B cell (primary cell): Measurements from ENCODE around the gene NEUROG1. TPM values are rescaled to one million over a fixed set of nuclear protein-coding genes. Genes with fewer than 3 reads are reported as not detected.
A peak's percentile ranks its signal among the peaks of the same experiment; 100 is the strongest.

Experiments used
- ATAC-seq: fragments of 200-7000 bp; cut with Tn5 transposase; one replicate; pipeline ENCODE4 v1.10.0; 2021; ENCODE audit warnings: low read depth, mild to moderate bottlenecking, moderate number of reproducible peaks, moderate library complexity
- CTCF ChIA-PET: fragments of 350-600 bp; sonication (Branson Sonifier 250); formaldehyde crosslinking; loops from one replicate; lab custom pipeline; 2021; ENCODE audit warnings: antibody characterized with exemption, inconsistent platforms; lab: Charles Lee
- POLR2A ChIA-PET: fragments of 350-600 bp; sonication (Branson Sonifier 250); formaldehyde crosslinking; loops from one replicate; lab custom pipeline; 2021; ENCODE audit warnings: antibody characterized with exemption; lab: Charles Lee
- DNase-seq: peaks from one replicate; pipeline ENCODE4 v3.0.0; 2013
- H2AFZ ChIP-seq: 2 replicates; pipeline ENCODE4 v1.6.1; 2012; ENCODE audit warnings: mild to moderate bottlenecking, low read depth, low read length; ENCODE audit not compliant: insufficient read depth, poor library complexity, severe bottlenecking
- H3K27ac ChIP-seq, 2 donors: 1 replicate in 1 of 2; 2 replicates in 1 of 2; pipeline ENCODE4 v1.5.1; 2012 to 2013; ENCODE audit warnings: low read length in 2 of 2, mild to moderate bottlenecking in 2 of 2, moderate library complexity in 1 of 2
- H3K27me3 ChIP-seq, 4 experiments: fragments of 200-600 bp in 1 of 4; sonication (generic) in 1 of 4; replicated peaks in 1 of 4; 1 replicate in 2 of 4; 2 replicates in 2 of 4; pipeline versions ENCODE4 v1.6.1 to v1.7.0; 2013 to 2016; ENCODE audit warnings: low read length in 3 of 4, mild to moderate bottlenecking in 2 of 4, mixed read lengths in 1 of 4, moderate library complexity in 1 of 4; ENCODE audit not compliant: insufficient read depth in 4 of 4, control insufficient read depth in 3 of 4; ENCODE audit errors: control extremely low read depth in 1 of 4
- H3K36me3 ChIP-seq, 2 experiments: replicated peaks in 1 of 2; 1 replicate in 1 of 2; 2 replicates in 1 of 2; pipeline versions ENCODE4 v1.6.1 to v1.7.1; 2013; ENCODE audit warnings: low read length in 1 of 2; ENCODE audit not compliant: insufficient read depth in 2 of 2, control insufficient read depth in 1 of 2; ENCODE audit errors: control extremely low read depth in 1 of 2, extremely low read depth in 1 of 2
- H3K4me1 ChIP-seq, 2 donors: fragments of 200-600 bp in 1 of 2; sonication (generic) in 1 of 2; 1 replicate in 1 of 2; 2 replicates in 1 of 2; pipeline versions ENCODE4 v1.5.1 to v1.6.1; 2013 to 2017; ENCODE audit warnings: low read length in 2 of 2; ENCODE audit not compliant: control insufficient read depth in 2 of 2, insufficient read depth in 2 of 2
- H3K4me2 ChIP-seq: replicated peaks from 2 replicates; pipeline ENCODE3; 2012; ENCODE audit warnings: mild to moderate bottlenecking, low read depth, low read length; ENCODE audit not compliant: poor library complexity, severe bottlenecking
- H3K4me3 ChIP-seq, 5 experiments: fragments of 200-600 bp in 1 of 5; sonication (generic) in 1 of 5; 1 replicate in 3 of 5; 2 replicates in 2 of 5; pipeline versions ENCODE4 v1.5.1 to v1.7.0; 2011 to 2016; ENCODE audit warnings: low read length in 4 of 5, mild to moderate bottlenecking in 4 of 5, low read depth in 2 of 5, control low read depth in 1 of 5, moderate library complexity in 1 of 5; ENCODE audit not compliant: insufficient read depth in 1 of 5; ENCODE audit errors: control extremely low read depth in 1 of 5, extremely low read depth in 1 of 5
- H3K79me2 ChIP-seq: fragments of 200-600 bp; sonication (generic); one replicate; pipeline ENCODE4 v1.6.0; 2016; ENCODE audit warnings: low read length; ENCODE audit not compliant: control insufficient read depth, insufficient read depth
- H3K9ac ChIP-seq: fragments of 200-600 bp; sonication (generic); 2 replicates; pipeline ENCODE4 v1.6.1; 2017; ENCODE audit warnings: mild to moderate bottlenecking, low read length, moderate library complexity
- H3K9me3 ChIP-seq, 3 donors: one replicate each; pipeline versions ENCODE4 v1.6.1 to v1.7.1; 2013; ENCODE audit warnings: low read length in 2 of 3; ENCODE audit not compliant: control insufficient read depth in 2 of 3, insufficient read depth in 1 of 3; ENCODE audit errors: control extremely low read depth in 1 of 3
- H4K20me1 ChIP-seq: 2 replicates; pipeline ENCODE4 v1.6.0; 2012; ENCODE audit warnings: mild to moderate bottlenecking, low read length; ENCODE audit not compliant: insufficient read depth, control insufficient read depth, poor library complexity, severe bottlenecking
- H3K27ac Mint-ChIP-seq: one replicate; pipeline ENCODE4 v1.8.0; 2021; ENCODE audit warnings: mixed read lengths
- H3K27me3 Mint-ChIP-seq: one replicate; pipeline ENCODE4 v1.8.0; 2021; ENCODE audit warnings: mixed read lengths
- H3K4me1 Mint-ChIP-seq: one replicate; pipeline ENCODE4 v1.8.0; 2021; ENCODE audit warnings: mixed read lengths
- H3K4me3 Mint-ChIP-seq: one replicate; pipeline ENCODE4 v1.8.0; 2021; ENCODE audit warnings: mixed read lengths
- H3K9me3 Mint-ChIP-seq: one replicate; pipeline ENCODE4 v1.8.0; 2022; ENCODE audit warnings: mixed read lengths; ENCODE audit not compliant: insufficient read depth
- EZH2 ChIP-seq: IDR thresholded peaks from 2 replicates; pipeline ENCODE4 v1.6.1; 2012; ENCODE audit warnings: borderline replicate concordance, low read depth, mild to moderate bottlenecking, moderate library complexity, low read length; ENCODE audit not compliant: insufficient read depth, poor library complexity, severe bottlenecking
- WGBS: methylation state at CpG from one replicate; pipeline ENCODE4 v1.1.5; 2013; ENCODE audit warnings: missing lambda C conversion rate; ENCODE audit not compliant: insufficient coverage; 5-methylcytosine and 5-hydroxymethylcytosine counted together
- intact Hi-C: fragments of 100-400 bp; cut with micrococcal nuclease; formaldehyde crosslinking; loops from one replicate; pipeline ENCODE4 v1.10.0; 2022
- polyA plus RNA-seq: library from polyadenylated mRNA; depleted of rRNA; stranded (reverse); fragments of >200 nt; gene quantifications from 2 replicates; pipeline ENCODE4 v1.2.3, GENCODE V29; 2012
- total RNA-seq, 2 donors: library from RNA; stranded (reverse); fragments of 120-200 nt in 1 of 2; gene quantifications; 1 replicate in 1 of 2; 2 replicates in 1 of 2; pipeline versions ENCODE4 v1.2.3 to v1.2.4, GENCODE V29; 2013 to 2022
- TF ChIP-seq, protein P1 (sequence below): fragments of 200-600 bp; IDR thresholded peaks from one replicate; pipeline ENCODE4 v1.8.0; 2022; ENCODE audit warnings: antibody characterized with exemption, mild to moderate bottlenecking

NEUROG1 gene
- total and polyA plus RNA-seq, 2 donors (not counting 1 experiment from before 2014, with no cell fraction given): not detected

GRCh38 chr5:135543485-135544304 is 7.9 kb upstream of the NEUROG1 start:
- CTCF ChIA-PET: no interaction called here

More at GRCh38 chr5:135543485-135544304, 7.9 kb upstream of the NEUROG1 start:
- TF ChIP-seq EZH2: peak; percentile 65
- TF ChIP-seq, protein P1, sequence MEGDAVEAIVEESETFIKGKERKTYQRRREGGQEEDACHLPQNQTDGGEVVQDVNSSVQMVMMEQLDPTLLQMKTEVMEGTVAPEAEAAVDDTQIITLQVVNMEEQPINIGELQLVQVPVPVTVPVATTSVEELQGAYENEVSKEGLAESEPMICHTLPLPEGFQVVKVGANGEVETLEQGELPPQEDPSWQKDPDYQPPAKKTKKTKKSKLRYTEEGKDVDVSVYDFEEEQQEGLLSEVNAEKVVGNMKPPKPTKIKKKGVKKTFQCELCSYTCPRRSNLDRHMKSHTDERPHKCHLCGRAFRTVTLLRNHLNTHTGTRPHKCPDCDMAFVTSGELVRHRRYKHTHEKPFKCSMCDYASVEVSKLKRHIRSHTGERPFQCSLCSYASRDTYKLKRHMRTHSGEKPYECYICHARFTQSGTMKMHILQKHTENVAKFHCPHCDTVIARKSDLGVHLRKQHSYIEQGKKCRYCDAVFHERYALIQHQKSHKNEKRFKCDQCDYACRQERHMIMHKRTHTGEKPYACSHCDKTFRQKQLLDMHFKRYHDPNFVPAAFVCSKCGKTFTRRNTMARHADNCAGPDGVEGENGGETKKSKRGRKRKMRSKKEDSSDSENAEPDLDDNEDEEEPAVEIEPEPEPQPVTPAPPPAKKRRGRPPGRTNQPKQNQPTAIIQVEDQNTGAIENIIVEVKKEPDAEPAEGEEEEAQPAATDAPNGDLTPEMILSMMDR: no peak
- intact Hi-C loops: no loop called here
- Histone ChIP-seq H3K9me3 (no peaks in the 10 kb centered on the region), H3K9ac (peak overlapping the region; percentile 67), H3K27me3 (peaks cover 0 to 61% (median 32%) of the 10 kb centered on the region in 4 experiments), H3K4me3 (peak overlapping the region; percentile 40 to 81 (median 60)), H3K4me1 (peaks cover 20 to 21% of the 10 kb centered on the region in 2 donors), H2AFZ (peak overlapping the region; percentile 76), H3K36me3 (no peaks in the 10 kb centered on the region), H3K27ac (no peak overlapping the region), H3K4me2 (peak overlapping the region; percentile 82), H4K20me1 (no peaks in the 10 kb centered on the region), H3K79me2 (no peaks in the 10 kb centered on the region)
- DNase-seq: peak; percentile 12
- Mint-ChIP-seq H3K4me1 (peaks cover 15% of the 10 kb centered on the region), H3K27me3 (peaks cover 82% of the 10 kb centered on the region), H3K9me3 (no peaks in the 10 kb centered on the region), H3K27ac (no peak overlapping the region), H3K4me3 (peak overlapping the region; percentile 90)
- 4% methylated on average over 75 of the region's 77 CpGs for WGBS
- POLR2A ChIA-PET: no interaction called here
- ATAC-seq: no peak
